22Rv1 (cell line): ENCODE data around the gene BCKDHB.

Experiments used
- H3K27ac ChIP-seq: fragments of 450-650 bp; 2 replicates; pipeline ENCODE4 v1.5.1; 2017
- CTCF ChIP-seq: fragments of 450-650 bp; IDR thresholded peaks from 2 replicates; pipeline ENCODE4 v1.5.1; 2017; ENCODE audit warnings: mild to moderate bottlenecking
- ZFX ChIP-seq: fragments of 450-650 bp; IDR thresholded peaks from 2 replicates; pipeline ENCODE4 v1.6.1; 2017; ENCODE audit warnings: antibody characterized with exemption, borderline replicate concordance

The BCKDHB gene

GRCh38 chr6:80154160-80154559, 47.7 kb downstream of the BCKDHB start:
- TF ChIP-seq ZFX, result no peak
- no peak for TF ChIP-seq CTCF
- no peak overlapping the region for H3K27ac ChIP-seq

GRCh38 chr6:80156221-80156620, 49.8 kb downstream of the BCKDHB start:
- no peak overlapping the region for H3K27ac ChIP-seq
- TF ChIP-seq ZFX (no peak), CTCF (no peak)

- no peak overlapping the region for H3K27ac ChIP-seq
- TF ChIP-seq ZFX (no peak), CTCF (no peak)
These were observed 52.1 kb downstream of the BCKDHB start for GRCh38 chr6:80158478-80158989.

- no peak for TF ChIP-seq ZFX
- TF ChIP-seq CTCF, result no peak
These were observed 55.0 kb downstream of the BCKDHB start for GRCh38 chr6:80161434-80161833.

GRCh38 chr6:80163754-80164187, 57.3 kb downstream of the BCKDHB start:
- H3K27ac ChIP-seq, result no peak overlapping the region
- no peak for TF ChIP-seq CTCF
- TF ChIP-seq ZFX, result no peak

More at GRCh38 chr6:80161434-80161833, 55.0 kb downstream of the BCKDHB start:
- H3K27ac ChIP-seq, result no peak overlapping the region

GRCh38 chr6:80165143-80165542, 58.7 kb downstream of the BCKDHB start:
- TF ChIP-seq ZFX (no peak), CTCF (no peak)
- no peak overlapping the region for H3K27ac ChIP-seq

GRCh38 chr6:80165819-80166218, 59.3 kb downstream of the BCKDHB start:
- TF ChIP-seq CTCF, result no peak
- TF ChIP-seq ZFX, result no peak
- no peak overlapping the region for H3K27ac ChIP-seq
